HG03558 (cell line): ENCODE data around the gene RANGRF.
"Not testable (repeated sequence)": the region's sequence is repeated elsewhere in the genome, so short reads cannot be mapped to it uniquely, and the experiment has no call there.

Source experiments
- ATAC-seq: cut with Tn5 transposase; IDR thresholded peaks from one replicate; pipeline ENCODE4 v1.9.1; 2021; ENCODE audit warnings: moderate number of reproducible peaks; ENCODE audit not compliant: unreplicated experiment; ENCODE audit errors: extremely low read depth

RANGRF gene, protein sequence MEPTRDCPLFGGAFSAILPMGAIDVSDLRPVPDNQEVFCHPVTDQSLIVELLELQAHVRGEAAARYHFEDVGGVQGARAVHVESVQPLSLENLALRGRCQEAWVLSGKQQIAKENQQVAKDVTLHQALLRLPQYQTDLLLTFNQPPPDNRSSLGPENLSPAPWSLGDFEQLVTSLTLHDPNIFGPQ

DNA sequence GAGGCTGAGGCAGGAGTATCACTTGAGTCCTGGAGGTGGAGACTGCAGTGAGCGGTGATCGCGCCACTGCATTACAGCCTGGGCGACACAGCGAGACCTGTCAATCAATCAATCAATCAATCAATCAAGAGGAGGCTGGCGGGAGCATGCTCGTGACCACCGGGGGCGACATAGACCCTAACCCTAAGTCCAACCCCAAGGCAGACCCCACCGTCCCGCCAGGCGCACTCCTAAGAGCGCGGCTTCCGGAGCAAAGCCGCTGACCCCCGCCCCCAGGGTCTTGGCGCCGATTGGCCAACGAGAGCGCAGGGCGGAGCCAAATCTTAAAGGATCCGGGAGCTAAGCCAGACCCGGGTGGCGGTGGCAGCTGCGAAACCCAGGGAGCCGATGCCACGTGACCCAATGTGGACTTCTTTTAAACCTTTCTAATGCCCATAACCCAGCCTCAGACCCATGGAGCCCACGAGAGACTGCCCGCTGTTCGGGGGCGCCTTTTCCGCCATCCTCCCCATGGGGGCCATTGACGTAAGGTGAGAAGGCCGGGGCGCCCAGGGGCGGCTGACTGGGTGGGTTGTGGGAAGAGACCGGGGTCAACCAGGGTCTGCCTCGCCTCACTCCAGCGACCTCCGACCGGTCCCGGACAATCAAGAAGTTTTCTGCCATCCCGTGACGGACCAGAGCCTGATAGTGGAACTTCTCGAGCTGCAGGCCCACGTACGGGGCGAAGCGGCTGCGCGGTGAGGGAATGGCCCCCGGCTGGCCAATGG lies at the start of gene RANGRF:
TSS of gene RANGRF (plus strand) at position 335 of the 767 bp plus-strand sequence. CDS start at position 454, 119 bp downstream.
- no peak for ATAC-seq

DNA sequence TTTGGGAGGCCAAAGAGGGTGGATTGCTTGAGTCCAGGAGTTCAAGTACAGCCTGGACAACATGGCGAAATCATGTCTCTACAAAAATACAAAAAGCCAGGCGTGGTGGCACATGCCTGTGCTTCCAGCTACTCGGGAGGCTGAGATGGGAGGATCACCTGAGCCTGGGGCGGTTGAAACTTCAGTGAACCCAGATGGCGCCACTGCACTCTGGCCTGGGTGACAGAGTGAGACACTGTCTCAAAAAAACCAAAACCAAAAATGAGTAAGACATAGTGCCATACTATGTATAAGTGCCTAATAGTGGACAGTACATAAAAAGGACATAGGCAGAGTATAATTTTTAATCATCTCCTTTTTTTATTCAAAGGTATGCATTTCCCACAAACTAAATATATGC lies 44.6 kb upstream of the RANGRF start:
- ATAC-seq, result no peak

DNA sequence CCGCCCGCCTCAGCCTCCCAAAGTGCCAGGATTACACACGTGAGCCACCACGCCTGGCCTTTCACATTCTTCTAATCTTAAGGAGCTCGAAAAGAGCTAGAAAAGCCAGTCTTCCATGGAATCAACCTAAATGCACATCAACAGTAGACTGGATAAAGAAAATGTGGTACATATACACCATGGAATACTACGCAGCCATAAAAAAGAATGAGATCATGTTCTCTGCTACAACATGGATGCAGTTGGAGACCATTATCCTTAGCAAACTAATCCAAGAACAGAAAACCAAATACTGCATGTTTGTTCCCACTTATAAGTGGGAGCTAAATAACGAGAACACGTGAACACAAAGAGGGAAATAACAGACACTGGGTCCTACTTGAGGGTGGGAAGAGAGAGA lies 43.7 kb upstream of the RANGRF start:
- ATAC-seq, result no peak

DNA sequence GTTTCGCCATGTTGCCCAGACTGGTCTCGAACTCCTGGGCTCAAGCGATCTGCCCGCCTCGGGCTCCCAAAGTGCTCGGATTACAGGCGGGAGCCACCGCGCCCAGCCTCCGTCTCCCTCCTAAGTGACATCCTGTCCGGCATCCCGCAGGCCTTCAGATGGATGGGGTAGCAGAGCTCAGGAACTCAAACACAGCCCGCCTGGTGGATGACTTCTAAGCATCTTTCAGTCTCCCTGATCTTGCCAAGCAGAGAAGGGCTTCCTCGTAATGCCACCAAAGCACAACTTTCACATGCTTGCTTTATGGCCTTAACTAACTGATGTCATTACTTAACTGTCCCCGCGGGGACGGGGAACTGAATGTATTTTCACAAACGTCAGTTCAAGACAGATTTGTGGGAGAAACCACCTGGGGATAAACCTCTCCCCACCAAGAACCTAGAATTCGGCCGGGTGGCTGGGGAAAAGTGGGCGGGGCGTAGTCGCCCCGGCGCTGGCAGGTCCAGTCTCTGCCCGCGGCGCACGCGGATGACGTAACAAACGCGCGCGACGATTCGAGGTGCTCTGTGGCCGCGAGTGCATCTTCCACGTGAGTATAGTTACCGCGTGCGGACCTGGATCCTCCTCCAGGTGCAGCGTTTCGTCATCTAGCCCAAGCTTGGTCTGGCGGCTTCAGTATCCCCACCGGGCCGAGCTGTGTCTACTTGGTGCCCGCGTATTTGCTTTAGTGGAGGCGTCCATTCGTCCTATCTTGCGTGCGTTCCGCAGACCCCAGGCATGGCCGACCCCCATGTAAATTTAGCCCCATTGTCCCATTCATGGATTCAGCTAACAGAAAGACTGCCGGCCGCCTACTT lies 39.5 kb upstream of the RANGRF start, which contains the start of gene PFAS:
TSS of gene PFAS (plus strand) at position 539 of the 857 bp plus-strand sequence. CDS start 4,649 bp downstream, outside the sequence.
- peak; percentile 22 for ATAC-seq

DNA sequence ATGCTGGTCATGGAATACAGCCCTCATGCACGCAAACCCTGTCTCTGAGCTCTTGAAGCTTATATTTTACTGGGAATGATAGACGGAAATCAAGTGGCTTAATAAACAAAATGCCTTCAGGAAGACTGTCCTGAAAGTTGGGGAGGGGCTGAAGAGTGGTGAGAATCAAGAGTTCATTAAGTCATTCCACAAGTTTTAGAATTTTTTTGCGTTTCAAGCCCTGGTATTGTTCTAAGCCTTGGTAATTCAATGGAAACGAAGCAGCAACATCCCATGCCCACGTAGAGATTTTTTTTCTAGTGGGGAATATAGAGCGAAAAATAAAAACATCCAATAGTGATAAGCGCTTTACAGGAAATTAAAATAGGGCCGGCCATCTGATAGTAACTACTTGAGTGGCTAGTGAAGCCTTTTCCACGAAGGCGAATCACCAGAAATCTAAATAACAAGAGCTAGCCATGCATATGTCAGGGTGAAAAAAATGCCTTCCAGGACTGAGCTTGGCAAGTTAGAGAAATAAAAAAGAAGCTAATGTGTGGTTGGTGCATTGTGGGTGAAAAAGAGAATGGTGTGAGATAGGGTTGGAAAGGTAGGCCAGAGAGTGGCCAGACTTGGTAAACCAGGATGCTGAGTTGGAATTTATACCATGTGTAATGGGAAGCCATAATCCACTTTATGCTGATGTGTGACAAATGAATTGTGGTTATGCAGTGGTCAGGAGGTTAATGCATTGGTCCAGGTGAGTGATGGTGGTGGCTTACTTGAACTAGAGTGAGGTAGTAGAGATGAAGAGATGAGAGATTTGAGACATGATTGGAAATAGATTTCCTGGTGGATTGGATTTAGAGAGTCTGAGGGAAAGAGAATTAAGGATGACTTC lies 38.6 kb upstream of the RANGRF start:
- no peak for ATAC-seq

DNA sequence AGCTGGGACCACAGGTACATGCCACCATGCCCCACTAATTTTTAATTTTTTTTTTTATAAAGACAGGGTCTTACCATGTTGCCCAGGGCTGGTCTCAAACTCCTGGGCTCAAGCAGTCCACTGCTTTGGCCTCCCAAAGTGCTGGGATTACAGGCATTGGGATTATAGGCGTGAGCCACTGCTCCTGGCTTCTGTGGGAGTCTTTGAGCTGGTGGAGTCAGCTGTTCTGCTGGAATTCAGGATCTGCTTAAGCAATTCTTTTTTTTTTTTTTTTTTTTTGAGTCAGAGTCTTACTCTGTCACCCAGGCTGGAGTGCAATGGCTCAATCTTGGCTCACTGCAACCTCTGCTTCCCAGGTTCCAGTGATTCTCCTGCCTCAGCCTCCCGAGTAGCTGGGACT lies 37.1 kb upstream of the RANGRF start:
- ATAC-seq, result not testable (repeated sequence)

DNA sequence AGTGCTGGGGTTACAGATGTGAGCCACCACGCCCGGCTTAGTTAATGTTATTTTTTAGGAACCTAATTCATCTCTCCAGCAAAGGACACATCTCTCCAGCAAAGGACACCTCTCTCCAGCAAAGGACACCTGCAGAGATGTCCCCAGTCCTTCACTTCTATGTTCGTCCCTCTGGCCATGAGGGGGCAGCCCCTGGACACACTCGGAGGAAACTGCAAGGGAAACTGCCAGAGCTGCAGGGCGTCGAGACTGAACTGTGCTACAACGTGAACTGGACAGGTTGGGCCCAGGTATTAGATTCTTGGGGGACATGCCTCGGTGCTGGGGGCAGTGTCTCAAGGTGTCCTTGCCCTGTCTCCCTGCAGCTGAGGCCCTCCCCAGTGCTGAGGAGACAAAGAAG lies 34.7 kb upstream of the RANGRF start:
- no peak for ATAC-seq

DNA sequence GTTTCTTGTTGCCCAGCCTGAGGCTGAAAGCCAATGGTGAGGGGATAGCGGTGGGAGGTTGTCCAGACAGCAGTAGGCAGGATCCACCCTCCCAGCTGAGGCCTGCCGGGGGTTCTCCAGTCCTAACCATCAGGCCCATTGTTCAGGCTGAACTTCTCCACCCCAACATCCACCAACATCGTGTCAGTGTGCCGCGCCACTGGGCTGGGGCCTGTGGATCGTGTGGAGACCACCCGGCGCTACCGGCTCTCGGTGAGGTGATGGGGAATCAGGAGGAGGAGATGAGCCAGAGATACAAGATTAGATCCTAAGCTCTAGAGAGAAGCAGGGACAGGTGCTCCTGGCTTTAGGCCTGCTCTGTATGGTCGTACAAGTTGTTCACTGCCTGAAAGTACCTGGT lies 33.6 kb upstream of the RANGRF start:
- ATAC-seq, result no peak

DNA sequence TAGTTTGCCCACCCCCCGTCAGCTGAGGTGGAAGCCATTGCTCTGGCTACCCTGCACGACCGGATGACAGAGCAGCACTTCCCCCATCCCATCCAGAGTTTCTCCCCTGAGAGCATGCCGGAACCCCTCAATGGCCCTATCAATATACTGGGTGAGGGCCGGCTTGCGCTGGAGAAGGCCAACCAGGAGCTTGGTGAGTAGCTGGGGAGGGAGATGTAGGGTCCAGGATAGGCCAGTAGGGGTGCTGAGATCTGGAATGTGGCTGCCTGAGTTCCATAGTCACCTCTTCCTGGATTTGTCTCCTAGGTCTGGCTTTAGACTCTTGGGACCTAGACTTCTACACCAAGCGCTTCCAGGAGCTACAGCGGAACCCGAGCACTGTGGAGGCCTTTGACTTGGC lies 33.0 kb upstream of the RANGRF start:
- ATAC-seq, result no peak

DNA sequence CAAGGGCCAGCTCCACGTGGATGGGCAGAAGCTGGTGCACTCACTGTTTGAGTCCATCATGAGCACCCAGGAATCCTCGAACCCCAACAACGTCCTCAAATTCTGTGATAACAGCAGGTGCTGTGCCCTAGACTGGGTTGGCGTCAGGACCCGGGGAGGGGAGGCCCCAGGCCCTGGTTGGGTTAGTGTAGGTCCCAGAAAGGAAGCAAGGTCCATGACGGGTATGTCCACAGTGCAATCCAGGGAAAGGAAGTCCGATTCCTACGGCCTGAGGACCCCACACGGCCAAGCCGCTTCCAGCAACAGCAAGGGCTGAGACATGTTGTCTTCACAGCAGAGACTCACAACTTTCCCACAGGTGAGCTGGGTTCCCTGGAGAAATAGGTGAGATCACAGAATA lies 32.2 kb upstream of the RANGRF start:
- no peak for ATAC-seq

DNA sequence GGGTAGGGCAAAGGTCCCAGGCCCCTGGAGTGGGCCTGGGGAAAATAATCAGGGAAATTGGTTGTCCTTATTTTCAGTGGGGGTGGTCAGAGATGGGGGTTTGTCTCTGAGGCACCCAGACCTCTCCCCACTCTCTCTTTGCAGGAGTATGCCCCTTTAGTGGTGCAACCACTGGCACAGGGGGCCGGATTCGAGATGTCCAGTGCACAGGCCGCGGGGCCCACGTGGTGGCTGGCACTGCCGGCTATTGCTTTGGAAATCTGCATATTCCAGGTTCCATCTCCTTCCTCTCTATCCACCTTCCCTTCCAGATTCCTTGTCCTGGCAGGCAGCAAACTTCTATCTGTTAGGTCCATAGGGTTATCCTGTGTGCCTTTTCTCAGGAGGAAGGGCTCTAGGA lies 31.8 kb upstream of the RANGRF start:
- ATAC-seq, result no peak

DNA sequence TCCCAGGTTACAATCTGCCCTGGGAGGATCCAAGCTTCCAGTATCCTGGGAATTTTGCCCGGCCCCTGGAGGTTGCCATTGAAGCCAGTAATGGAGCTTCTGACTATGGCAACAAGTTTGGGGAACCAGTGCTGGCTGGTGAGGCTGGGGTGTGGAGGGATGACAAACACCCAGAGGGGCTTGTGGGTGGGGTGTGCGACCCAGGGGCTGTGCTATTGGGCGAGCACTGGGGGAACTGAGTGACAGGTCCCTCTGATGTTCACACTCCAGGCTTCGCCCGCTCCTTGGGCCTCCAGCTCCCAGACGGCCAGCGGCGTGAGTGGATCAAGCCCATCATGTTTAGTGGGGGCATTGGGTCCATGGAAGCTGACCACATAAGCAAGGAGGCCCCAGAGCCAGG lies 30.7 kb upstream of the RANGRF start:
- no peak for ATAC-seq

DNA sequence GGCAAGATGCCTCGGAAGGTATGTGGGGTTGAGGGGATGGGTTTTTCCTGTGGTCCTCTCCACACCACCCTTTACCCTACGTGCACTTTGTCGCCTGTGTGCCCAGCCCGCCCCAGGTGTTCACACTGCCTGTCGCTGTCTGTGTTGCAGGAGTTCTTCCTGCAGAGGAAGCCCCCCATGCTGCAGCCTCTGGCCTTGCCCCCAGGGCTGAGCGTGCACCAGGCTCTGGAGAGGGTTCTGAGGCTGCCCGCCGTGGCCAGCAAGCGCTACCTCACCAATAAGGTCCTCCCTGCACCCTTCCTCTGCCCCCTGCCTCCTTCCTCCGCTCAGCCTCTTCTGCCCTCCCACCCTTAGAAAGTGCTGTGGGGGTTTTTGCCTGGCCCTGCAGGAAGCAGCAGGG lies 24.1 kb upstream of the RANGRF start:
- no peak for ATAC-seq

DNA sequence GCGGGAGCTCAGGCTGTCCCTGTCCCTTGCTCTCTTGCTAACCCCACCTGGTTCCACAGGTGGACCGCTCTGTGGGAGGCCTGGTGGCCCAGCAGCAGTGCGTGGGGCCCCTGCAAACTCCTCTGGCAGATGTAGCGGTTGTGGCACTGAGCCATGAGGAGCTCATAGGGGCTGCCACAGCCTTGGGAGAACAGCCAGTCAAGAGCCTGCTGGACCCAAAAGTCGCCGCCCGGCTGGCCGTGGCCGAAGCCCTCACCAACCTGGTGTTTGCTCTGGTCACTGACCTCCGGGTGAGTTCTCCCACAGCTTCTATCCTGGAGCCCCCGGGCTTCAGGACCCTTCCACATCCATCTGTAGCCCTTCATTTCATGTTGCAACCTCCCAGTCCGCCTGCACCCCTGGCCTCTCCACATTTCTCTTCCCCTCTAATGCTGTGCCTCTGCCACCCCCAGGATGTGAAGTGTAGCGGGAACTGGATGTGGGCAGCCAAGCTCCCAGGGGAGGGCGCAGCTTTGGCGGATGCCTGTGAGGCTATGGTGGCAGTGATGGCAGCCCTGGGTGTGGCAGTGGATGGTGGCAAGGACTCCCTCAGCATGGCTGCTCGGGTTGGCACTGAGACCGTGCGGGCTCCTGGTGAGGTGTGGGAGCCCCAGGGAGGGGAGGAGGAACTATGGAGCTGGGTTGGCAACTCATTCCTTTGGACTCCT lies 23.5 kb upstream of the RANGRF start:
- no peak for ATAC-seq

DNA sequence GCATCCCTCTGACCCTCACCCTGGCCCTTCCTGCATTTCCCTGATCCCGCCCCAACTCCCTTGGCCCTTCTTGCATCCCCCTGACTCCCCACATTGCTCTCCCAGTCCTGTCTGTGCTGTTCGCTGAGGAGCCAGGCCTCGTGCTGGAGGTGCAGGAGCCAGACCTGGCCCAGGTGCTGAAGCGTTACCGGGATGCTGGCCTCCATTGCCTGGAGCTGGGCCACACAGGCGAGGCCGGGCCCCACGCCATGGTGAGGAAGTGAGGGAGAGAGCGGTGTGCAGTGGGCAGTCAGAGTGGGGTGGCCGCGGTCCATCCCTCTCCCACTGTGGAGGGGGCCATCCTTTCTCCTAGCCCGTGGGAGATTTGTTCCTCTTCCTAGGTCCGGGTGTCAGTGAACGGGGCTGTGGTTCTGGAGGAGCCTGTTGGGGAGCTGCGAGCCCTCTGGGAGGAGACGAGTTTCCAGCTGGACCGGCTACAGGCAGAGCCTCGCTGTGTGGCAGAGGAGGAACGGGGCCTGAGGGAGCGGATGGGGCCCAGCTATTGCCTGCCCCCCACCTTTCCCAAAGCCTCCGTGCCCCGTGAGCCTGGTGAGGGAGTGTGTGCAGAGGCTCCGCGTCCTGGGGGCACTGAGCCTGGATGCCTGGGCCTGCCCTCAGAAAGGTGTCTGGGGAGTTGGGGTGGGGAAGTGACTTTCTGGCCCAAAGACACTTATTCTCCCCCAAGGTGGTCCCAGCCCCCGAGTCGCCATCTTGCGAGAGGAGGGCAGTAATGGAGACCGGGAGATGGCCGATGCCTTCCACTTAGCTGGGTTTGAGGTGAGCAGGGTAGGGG lies 21.6 kb upstream of the RANGRF start:
- no peak for ATAC-seq

DNA sequence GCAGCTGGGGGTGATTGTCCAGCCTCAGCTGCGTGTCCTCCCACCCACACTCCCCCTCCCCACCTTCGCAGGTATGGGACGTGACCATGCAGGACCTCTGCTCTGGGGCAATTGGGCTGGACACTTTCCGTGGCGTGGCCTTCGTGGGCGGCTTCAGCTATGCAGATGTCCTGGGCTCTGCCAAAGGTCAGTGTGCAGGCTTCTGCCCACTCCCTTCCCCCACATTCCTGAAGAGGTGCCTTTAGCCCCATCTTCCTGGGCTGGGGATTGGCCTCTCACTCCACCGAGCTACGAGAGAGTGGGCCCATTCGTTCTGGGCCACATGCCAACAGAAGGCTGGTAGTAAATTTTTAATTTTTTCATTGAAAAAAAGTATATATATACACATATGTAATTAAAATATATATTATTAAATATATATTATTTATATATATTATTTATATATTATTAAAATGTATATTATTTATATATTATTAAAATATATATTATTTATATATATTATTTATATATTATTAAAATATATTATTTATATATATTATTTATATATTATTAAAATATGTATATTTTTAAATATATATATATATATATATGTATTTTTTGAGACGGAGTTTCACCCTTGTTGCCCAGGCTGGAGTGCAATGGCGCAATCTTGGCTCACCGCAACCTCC lies 20.9 kb upstream of the RANGRF start:
- ATAC-seq, result no peak

DNA sequence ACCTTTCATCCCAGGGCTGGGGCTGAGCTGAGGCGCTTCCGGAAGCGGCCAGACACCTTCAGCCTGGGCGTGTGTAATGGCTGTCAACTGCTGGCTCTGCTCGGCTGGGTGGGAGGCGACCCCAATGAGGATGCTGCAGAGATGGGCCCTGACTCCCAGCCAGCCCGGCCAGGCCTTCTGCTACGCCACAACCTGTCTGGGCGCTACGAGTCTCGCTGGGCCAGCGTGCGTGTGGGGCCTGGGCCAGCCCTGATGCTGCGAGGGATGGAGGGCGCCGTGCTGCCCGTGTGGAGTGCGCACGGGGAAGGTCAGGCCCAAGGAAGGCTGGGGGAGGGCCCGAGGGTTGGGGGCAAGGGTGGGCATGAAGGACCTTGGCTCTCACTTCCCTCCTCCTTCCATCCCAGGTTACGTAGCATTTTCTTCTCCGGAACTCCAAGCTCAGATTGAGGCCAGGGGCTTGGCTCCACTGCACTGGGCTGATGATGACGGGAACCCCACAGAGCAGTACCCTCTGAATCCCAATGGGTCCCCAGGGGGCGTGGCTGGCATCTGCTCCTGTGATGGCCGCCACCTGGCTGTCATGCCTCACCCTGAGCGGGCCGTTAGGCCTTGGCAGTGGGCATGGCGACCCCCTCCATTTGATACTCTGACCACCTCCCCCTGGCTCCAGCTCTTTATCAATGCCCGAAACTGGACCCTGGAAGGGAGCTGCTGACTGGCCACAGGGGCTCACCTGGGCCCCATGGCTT lies 19.7 kb upstream of the RANGRF start:
- ATAC-seq, result no peak
